HL-60 (cell line): ENCODE results near the gene TANGO6.

Experiments
- DNase-seq, 2 experiments: peaks; one replicate each; pipeline ENCODE4 v3.0.0-alpha.2; 2010 to 2020; ENCODE audit warnings: low read depth in 1 of 2, low spot score in 1 of 2
- H3K27ac ChIP-seq: fragments of 250-450 bp; sonication (Bioruptor Pico); replicated peaks from 2 replicates; pipeline ENCODE4 v1.5.1; 2020; ENCODE audit warnings: mild to moderate bottlenecking, moderate library complexity
- H3K27me3 ChIP-seq: fragments of 250-450 bp; sonication (Bioruptor Pico); 2 replicates; pipeline ENCODE4 v1.5.1; 2021; ENCODE audit warnings: mild to moderate bottlenecking, moderate library complexity; ENCODE audit not compliant: insufficient read depth, poor library complexity, severe bottlenecking
- H3K4me3 ChIP-seq: replicated peaks from 2 replicates; pipeline ENCODE4 v1.5.1; 2011; ENCODE audit warnings: mild to moderate bottlenecking, control low read depth, low read length; ENCODE audit not compliant: insufficient read depth
- GABPA ChIP-seq: IDR thresholded peaks from 2 replicates; pipeline ENCODE4 v1.6.1; 2012; ENCODE audit warnings: low read depth
- POLR2AphosphoS5 ChIP-seq: IDR thresholded peaks from 2 replicates; pipeline ENCODE4 v1.6.1; 2012; ENCODE audit warnings: low read depth
- SPI1 ChIP-seq: IDR thresholded peaks from 2 replicates; pipeline ENCODE4 v1.6.1; 2012; ENCODE audit warnings: low read depth, mild to moderate bottlenecking, borderline replicate concordance
- TF ChIP-seq, protein P1 (sequence below): IDR thresholded peaks from 2 replicates; pipeline ENCODE4 v1.6.1; 2012; ENCODE audit warnings: low read depth; ENCODE audit not compliant: insufficient replicate concordance
- TF ChIP-seq, protein P2 (sequence below): IDR thresholded peaks from one replicate; pipeline ENCODE4 v1.5.1; 2011; ENCODE audit warnings: low read length, control low read depth, inconsistent platforms; ENCODE audit not compliant: insufficient read depth

Gene TANGO6

DNA sequence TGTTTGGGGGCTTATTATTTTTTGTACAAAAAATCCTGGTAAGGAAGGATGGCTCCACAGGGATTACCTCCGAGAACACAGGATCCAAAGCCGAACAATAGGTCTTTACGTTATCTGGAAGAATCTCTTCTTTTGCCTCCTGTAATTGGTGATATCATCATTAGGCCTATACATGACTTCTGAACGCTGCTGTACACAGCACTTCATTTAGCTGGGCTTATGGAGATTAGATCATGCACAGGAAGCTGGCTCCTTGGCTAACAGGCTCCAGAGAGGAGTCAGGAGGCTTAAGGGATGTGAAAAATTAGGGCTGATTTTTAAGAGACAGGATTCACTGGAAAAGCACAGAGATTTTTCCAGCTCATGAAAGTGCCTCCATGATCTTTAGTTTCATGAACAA is 54.7 kb downstream of the TANGO6 start:
- Histone ChIP-seq H3K4me3 (no peak overlapping the region), H3K27ac (no peak overlapping the region), H3K27me3 (no peaks in the 10 kb centered on the region)
- no peak for DNase-seq
- TF ChIP-seq, protein P1, sequence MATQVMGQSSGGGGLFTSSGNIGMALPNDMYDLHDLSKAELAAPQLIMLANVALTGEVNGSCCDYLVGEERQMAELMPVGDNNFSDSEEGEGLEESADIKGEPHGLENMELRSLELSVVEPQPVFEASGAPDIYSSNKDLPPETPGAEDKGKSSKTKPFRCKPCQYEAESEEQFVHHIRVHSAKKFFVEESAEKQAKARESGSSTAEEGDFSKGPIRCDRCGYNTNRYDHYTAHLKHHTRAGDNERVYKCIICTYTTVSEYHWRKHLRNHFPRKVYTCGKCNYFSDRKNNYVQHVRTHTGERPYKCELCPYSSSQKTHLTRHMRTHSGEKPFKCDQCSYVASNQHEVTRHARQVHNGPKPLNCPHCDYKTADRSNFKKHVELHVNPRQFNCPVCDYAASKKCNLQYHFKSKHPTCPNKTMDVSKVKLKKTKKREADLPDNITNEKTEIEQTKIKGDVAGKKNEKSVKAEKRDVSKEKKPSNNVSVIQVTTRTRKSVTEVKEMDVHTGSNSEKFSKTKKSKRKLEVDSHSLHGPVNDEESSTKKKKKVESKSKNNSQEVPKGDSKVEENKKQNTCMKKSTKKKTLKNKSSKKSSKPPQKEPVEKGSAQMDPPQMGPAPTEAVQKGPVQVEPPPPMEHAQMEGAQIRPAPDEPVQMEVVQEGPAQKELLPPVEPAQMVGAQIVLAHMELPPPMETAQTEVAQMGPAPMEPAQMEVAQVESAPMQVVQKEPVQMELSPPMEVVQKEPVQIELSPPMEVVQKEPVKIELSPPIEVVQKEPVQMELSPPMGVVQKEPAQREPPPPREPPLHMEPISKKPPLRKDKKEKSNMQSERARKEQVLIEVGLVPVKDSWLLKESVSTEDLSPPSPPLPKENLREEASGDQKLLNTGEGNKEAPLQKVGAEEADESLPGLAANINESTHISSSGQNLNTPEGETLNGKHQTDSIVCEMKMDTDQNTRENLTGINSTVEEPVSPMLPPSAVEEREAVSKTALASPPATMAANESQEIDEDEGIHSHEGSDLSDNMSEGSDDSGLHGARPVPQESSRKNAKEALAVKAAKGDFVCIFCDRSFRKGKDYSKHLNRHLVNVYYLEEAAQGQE = no peak
- no peak for TF ChIP-seq GABPA
- TF ChIP-seq SPI1 = no peak
- TF ChIP-seq, protein P2, sequence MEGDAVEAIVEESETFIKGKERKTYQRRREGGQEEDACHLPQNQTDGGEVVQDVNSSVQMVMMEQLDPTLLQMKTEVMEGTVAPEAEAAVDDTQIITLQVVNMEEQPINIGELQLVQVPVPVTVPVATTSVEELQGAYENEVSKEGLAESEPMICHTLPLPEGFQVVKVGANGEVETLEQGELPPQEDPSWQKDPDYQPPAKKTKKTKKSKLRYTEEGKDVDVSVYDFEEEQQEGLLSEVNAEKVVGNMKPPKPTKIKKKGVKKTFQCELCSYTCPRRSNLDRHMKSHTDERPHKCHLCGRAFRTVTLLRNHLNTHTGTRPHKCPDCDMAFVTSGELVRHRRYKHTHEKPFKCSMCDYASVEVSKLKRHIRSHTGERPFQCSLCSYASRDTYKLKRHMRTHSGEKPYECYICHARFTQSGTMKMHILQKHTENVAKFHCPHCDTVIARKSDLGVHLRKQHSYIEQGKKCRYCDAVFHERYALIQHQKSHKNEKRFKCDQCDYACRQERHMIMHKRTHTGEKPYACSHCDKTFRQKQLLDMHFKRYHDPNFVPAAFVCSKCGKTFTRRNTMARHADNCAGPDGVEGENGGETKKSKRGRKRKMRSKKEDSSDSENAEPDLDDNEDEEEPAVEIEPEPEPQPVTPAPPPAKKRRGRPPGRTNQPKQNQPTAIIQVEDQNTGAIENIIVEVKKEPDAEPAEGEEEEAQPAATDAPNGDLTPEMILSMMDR = no peak
- no peak for TF ChIP-seq POLR2AphosphoS5

DNA sequence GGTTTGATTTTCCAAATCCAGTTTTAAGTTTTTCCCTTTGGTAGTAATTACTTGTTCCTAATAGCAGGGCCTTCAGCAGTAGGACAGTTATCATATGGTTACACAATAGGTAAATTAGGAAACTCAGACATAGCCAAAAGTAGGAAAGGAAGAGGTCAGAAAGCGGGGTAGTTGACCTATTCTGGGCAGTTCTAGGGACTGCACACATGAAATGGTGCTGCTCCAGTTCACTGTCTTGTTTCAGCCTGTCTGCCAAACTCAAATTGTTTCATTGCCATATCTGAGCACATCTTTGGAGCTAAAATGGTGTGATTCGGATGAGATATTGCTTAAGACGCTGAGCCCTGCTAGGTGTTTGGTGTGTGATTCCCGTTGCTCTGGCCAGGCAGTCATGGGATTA is 56.7 kb downstream of the TANGO6 start:
- Histone ChIP-seq H3K4me3 (no peak overlapping the region), H3K27me3 (no peaks in the 10 kb centered on the region), H3K27ac (no peak overlapping the region)
- DNase-seq = peak; percentile 1 to 24
- TF ChIP-seq, protein P2 = no peak
- TF ChIP-seq, protein P1 = peak; percentile 85
- TF ChIP-seq GABPA (no peak), POLR2AphosphoS5 (no peak), SPI1 (no peak)

DNA sequence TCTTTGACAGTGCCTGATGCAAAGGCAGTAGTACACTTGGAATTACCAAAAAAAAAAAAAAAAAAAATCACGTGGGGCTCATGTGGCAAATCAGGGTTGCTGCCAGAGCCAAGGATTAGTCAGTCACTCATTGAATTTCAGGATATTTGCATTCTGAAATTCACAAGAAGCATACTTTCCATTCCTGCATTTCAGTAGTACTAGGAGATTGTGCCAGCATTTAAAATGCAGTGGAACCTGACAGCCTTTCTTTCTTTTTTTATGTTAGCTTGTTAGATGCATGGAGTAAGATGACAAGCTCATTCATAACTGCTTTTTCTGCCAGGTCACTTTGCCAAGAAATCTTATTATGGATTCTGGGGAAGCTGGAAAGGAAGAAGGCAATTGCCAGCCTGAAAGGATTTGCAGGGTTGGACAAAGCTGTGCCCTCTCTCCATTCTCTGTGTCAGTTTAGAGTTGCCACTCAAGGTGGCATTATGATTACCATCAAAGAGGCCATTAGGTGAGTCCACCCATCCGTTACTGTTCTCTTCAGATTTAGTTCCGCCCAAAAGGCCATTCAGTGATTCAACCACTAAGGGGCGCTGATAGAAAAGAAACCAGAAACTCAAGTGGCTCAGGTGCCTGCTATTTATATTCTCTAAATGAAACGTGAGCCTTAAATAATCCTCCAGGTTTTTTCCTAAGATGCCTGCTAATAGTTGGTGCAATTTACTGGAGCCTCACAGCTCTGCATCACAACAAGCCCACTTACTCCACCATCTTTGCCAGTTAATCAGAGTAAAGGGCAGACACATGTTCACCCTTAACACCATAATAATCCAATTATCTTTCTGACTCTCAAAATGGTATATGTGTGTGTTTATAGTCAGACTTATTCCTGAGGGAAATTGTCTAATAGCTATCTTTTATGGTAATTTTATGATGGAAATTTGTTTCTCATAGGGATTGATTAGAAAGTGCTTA is 59.0 kb downstream of the TANGO6 start:
- TF ChIP-seq POLR2AphosphoS5 = no peak
- TF ChIP-seq, protein P1 = no peak
- TF ChIP-seq, protein P2 = peak; percentile 46
- H3K27me3 ChIP-seq = no peaks in the 10 kb centered on the region
- no peak overlapping the region for H3K4me3 ChIP-seq
- peak in 1 of 2 experiments; percentile 48 for DNase-seq
- no peak overlapping the region for H3K27ac ChIP-seq
